PC-3 (cell line): ENCODE measurements around the gene CORIN. TPM values are rescaled to one million over a fixed set of nuclear protein-coding genes. Genes with fewer than 3 reads are reported as not detected.

Experiments used
- ATAC-seq: fragments of 200-7000 bp; cut with Tn5 transposase; 2 replicates; pipeline ENCODE4 v1.9.1; 2020; ENCODE audit warnings: mild to moderate bottlenecking, moderate library complexity
- BruUV-seq: library from RNA; stranded (reverse); fragments of 400-500 nt; replicated peaks from 2 replicates; lab custom pipeline; 2021; lab: Mats Ljungman, UMichigan
- CTCF ChIA-PET: fragments of 300-600 bp; sonication (Branson Sonifier 250); formaldehyde crosslinking; loops from one replicate; lab custom pipeline; 2022; ENCODE audit warnings: antibody characterized with exemption; lab: Charles Lee
- POLR2A ChIA-PET: fragments of 300-600 bp; sonication (Branson Sonifier 250); formaldehyde crosslinking; loops from one replicate; lab custom pipeline; 2022; ENCODE audit warnings: antibody characterized with exemption; ENCODE audit not compliant: unreplicated experiment; lab: Charles Lee
- DNase-seq: peaks from one replicate; pipeline ENCODE4 v3.0.0-alpha.2; 2015
- H2AFZ ChIP-seq: fragments of 300-600 bp; sonication (generic); 2 replicates; pipeline ENCODE4 v1.6.0; 2016; ENCODE audit warnings: antibody characterized with exemption, low read length
- H3F3A ChIP-seq: fragments of 300-600 bp; sonication (generic); one replicate; pipeline ENCODE4 v1.6.0; 2017; ENCODE audit warnings: antibody characterized with exemption, low read length, control low read depth, mild to moderate bottlenecking; ENCODE audit not compliant: unreplicated experiment
- H3K27ac ChIP-seq: fragments of 300-600 bp; sonication (generic); 2 replicates; pipeline ENCODE4 v1.5.1; 2016; ENCODE audit warnings: mild to moderate bottlenecking, low read length
- H3K27me3 ChIP-seq: fragments of 300-600 bp; sonication (generic); 2 replicates; pipeline ENCODE4 v1.6.1; 2016; ENCODE audit warnings: low read length, mixed read lengths
- H3K36me3 ChIP-seq: fragments of 300-600 bp; sonication (generic); 2 replicates; pipeline ENCODE4 v1.6.1; 2016; ENCODE audit warnings: low read depth, mixed run types, low read length, mixed read lengths
- H3K4me1 ChIP-seq: fragments of 300-600 bp; sonication (generic); 2 replicates; pipeline ENCODE4 v1.5.1; 2016; ENCODE audit warnings: low read length; ENCODE audit not compliant: insufficient read depth
- H3K4me2 ChIP-seq: fragments of 300-600 bp; sonication (generic); 2 replicates; pipeline ENCODE4 v1.6.0; 2016; ENCODE audit warnings: low read length
- H3K4me3 ChIP-seq: fragments of 300-600 bp; sonication (generic); 2 replicates; pipeline ENCODE4 v1.5.1; 2016; ENCODE audit warnings: mild to moderate bottlenecking, low read length, mixed read lengths
- H3K79me2 ChIP-seq: fragments of 300-600 bp; sonication (generic); 2 replicates; pipeline ENCODE4 v1.6.1; 2017; ENCODE audit warnings: low read length, mixed read lengths
- H3K9ac ChIP-seq: fragments of 300-600 bp; sonication (generic); 2 replicates; pipeline ENCODE4 v1.6.0; 2016; ENCODE audit warnings: mild to moderate bottlenecking, low read length
- H3K9me2 ChIP-seq: fragments of 300-600 bp; sonication (generic); replicated peaks from 2 replicates; pipeline ENCODE4 v1.6.1; 2016; ENCODE audit warnings: mixed run types, low read length, mixed read lengths
- H3K9me3 ChIP-seq: fragments of 300-600 bp; sonication (generic); 2 replicates; pipeline ENCODE4 v1.6.1; 2016; ENCODE audit warnings: low read length, mixed read lengths
- H4K20me1 ChIP-seq: fragments of 300-600 bp; sonication (generic); 2 replicates; pipeline ENCODE4 v1.6.1; 2016; ENCODE audit warnings: low read length, mixed read lengths
- EZH2 ChIP-seq: fragments of 300-600 bp; sonication (generic); IDR thresholded peaks from one replicate; pipeline ENCODE4 v1.6.1; 2017; ENCODE audit warnings: antibody characterized with exemption, mild to moderate bottlenecking, low read length; ENCODE audit not compliant: unreplicated experiment
- EZH2phosphoT487 ChIP-seq: fragments of 300-600 bp; sonication (generic); IDR thresholded peaks from 2 replicates; pipeline ENCODE4 v1.6.1; 2018; ENCODE audit warnings: mild to moderate bottlenecking, antibody characterized with exemption, low read length, borderline replicate concordance
- intact Hi-C: fragments of 100-400 bp; cut with micrococcal nuclease; formaldehyde crosslinking; loops from 2 replicates; pipeline ENCODE4 v1.9.0; 2023
- total RNA-seq: library from RNA; depleted of rRNA; stranded (reverse); fragments of >200 nt; gene quantifications from 2 replicates; pipeline ENCODE4 v1.2.3, GENCODE V29; 2014
- TF ChIP-seq, protein P1 (sequence below): fragments of 300-600 bp; sonication (generic); conservative IDR thresholded peaks from 2 replicates; pipeline ENCODE4 v1.5.1; 2017; ENCODE audit warnings: antibody characterized with exemption, low read depth, mild to moderate bottlenecking, low read length

The CORIN gene
- total RNA-seq, 1 experiment from 2014 or later: not detected

- no peak overlapping the region for H3K27ac ChIP-seq
- H3K9ac ChIP-seq: no peak overlapping the region
- no peaks in the 10 kb centered on the region for H3K27me3 ChIP-seq
- ChIA-PET CTCF (no interaction called here), POLR2A (no interaction called here)
- intact Hi-C loops: loop anchor here (10.0 kb wide), 1 partner anchor 52 kb away; no protein-coding TSS in a partner anchor
- TF ChIP-seq EZH2phosphoT487 (no peak), EZH2 (no peak)
- TF ChIP-seq, protein P1, sequence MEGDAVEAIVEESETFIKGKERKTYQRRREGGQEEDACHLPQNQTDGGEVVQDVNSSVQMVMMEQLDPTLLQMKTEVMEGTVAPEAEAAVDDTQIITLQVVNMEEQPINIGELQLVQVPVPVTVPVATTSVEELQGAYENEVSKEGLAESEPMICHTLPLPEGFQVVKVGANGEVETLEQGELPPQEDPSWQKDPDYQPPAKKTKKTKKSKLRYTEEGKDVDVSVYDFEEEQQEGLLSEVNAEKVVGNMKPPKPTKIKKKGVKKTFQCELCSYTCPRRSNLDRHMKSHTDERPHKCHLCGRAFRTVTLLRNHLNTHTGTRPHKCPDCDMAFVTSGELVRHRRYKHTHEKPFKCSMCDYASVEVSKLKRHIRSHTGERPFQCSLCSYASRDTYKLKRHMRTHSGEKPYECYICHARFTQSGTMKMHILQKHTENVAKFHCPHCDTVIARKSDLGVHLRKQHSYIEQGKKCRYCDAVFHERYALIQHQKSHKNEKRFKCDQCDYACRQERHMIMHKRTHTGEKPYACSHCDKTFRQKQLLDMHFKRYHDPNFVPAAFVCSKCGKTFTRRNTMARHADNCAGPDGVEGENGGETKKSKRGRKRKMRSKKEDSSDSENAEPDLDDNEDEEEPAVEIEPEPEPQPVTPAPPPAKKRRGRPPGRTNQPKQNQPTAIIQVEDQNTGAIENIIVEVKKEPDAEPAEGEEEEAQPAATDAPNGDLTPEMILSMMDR: no peak
- H3K9me2 ChIP-seq: no peaks in the 10 kb centered on the region
- no peak overlapping the region for H3K4me3 ChIP-seq
- no peaks in the 10 kb centered on the region; the same call in 1 of the 2 replicates for H3K36me3 ChIP-seq
- no peaks in the 10 kb centered on the region for H3K79me2 ChIP-seq
- H2AFZ ChIP-seq: no peak overlapping the region
- no peak overlapping the region for H3K4me2 ChIP-seq
- no peak for ATAC-seq
- no peaks in the 10 kb centered on the region for H3F3A ChIP-seq
- H4K20me1 ChIP-seq: no peaks in the 10 kb centered on the region
- no peaks in the 10 kb centered on the region for H3K9me3 ChIP-seq
- no TSS peak for BruUV-seq
- H3K4me1 ChIP-seq: peaks cover 13% of the 10 kb centered on the region; the same call in 1 of the 2 replicates
- DNase-seq: no peak
Observed at GRCh38 chr4:47566566-47566965, 271.3 kb downstream of the CORIN start.

DNA sequence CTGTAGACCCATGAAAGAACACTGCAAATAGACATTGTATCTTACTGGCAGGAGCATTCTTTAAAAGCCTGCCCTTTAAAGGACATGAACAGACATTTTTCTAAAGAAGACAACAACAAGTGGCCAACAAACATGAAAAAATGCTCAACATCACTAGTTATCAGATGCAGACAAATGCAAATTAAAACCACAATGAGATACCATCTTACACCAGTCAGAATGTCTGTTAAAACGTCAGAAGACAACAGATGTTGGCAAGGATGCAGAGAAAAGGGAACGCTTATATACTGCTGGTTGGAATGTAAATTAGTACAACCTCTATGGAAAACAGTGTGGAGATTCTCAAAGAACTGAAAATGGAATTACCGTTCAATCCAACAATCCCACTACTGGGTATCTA is 275.6 kb downstream of the CORIN start:
- Histone ChIP-seq H3K4me1 (peaks cover 8% of the 10 kb centered on the region; the same call in 1 of the 2 replicates), H2AFZ (no peak overlapping the region), H3K79me2 (no peaks in the 10 kb centered on the region), H3K27ac (no peak overlapping the region), H3K9me3 (no peaks in the 10 kb centered on the region), H3F3A (no peaks in the 10 kb centered on the region), H3K9ac (no peak overlapping the region), H3K4me3 (no peak overlapping the region), H3K36me3 (no peaks in the 10 kb centered on the region; the same call in 1 of the 2 replicates), H3K4me2 (no peak overlapping the region), H3K9me2 (no peaks in the 10 kb centered on the region), H4K20me1 (no peaks in the 10 kb centered on the region), H3K27me3 (no peaks in the 10 kb centered on the region)
- BruUV-seq: no TSS peak
- DNase-seq: no peak
- intact Hi-C loops: loop anchor here (10.0 kb wide), 1 partner anchor 47 kb away; no protein-coding TSS in a partner anchor
- TF ChIP-seq EZH2 (no peak), EZH2phosphoT487 (no peak)
- TF ChIP-seq, protein P1: no peak
- no peak for ATAC-seq
- POLR2A ChIA-PET: interaction anchor here (0.5 kb wide), 1 partner anchor 50 kb away, joined by 3 read pairs; no protein-coding TSS in a partner anchor
- CTCF ChIA-PET: no interaction called here

GRCh38 chr4:47561331-47561730 is 276.5 kb downstream of the CORIN start:
- Histone ChIP-seq H3K27ac (no peak overlapping the region), H3K36me3 (no peaks in the 10 kb centered on the region; the same call in 1 of the 2 replicates), H3F3A (no peaks in the 10 kb centered on the region), H3K9ac (no peak overlapping the region), H3K27me3 (no peaks in the 10 kb centered on the region), H3K4me1 (peaks cover 8% of the 10 kb centered on the region; the same call in 1 of the 2 replicates), H3K4me2 (no peak overlapping the region), H4K20me1 (no peaks in the 10 kb centered on the region), H3K79me2 (no peaks in the 10 kb centered on the region), H2AFZ (no peak overlapping the region), H3K9me2 (no peaks in the 10 kb centered on the region), H3K4me3 (no peak overlapping the region), H3K9me3 (no peaks in the 10 kb centered on the region)
- DNase-seq: no peak
- ChIA-PET CTCF (no interaction called here), POLR2A (no interaction called here)
- no peak for ATAC-seq
- BruUV-seq: no TSS peak
- intact Hi-C loops: loop anchor here (10.0 kb wide), 1 partner anchor 47 kb away; no protein-coding TSS in a partner anchor
- TF ChIP-seq EZH2 (no peak), EZH2phosphoT487 (no peak)
- TF ChIP-seq, protein P1: no peak
